K562 (cell line): ENCODE data around the gene MBNL1. TPM values are rescaled to one million over a fixed set of nuclear protein-coding genes. Genes with fewer than 3 reads are reported as not detected.
A peak's percentile ranks its signal among the peaks of the same experiment; 100 is the strongest.

Experiments
- ARID3A ChIP-seq: IDR thresholded peaks from 2 replicates; pipeline ENCODE4 v1.6.1; 2012; ENCODE audit warnings: low read depth, low read length, improper control_type of control experiment, borderline replicate concordance
- CXXC5 ChIP-seq: fragments of 250-450 bp; sonication (Bioruptor Pico); IDR thresholded peaks from 2 replicates; pipeline ENCODE4 v1.8.0; 2022; ENCODE audit warnings: inconsistent platforms, mild to moderate bottlenecking, moderate library complexity
- ERF ChIP-seq: fragments of 450-650 bp; formaldehyde crosslinking; IDR thresholded peaks from 2 replicates; pipeline ENCODE4 v1.4.0; 2020; ENCODE audit warnings: mild to moderate bottlenecking, mixed read lengths
- HCFC1 ChIP-seq: IDR thresholded peaks from 2 replicates; pipeline ENCODE4 v1.6.1; 2012; ENCODE audit warnings: low read depth, low read length, improper control_type of control experiment
- HMG20A ChIP-seq: fragments of 450-650 bp; formaldehyde crosslinking; conservative IDR thresholded peaks from 2 replicates; pipeline ENCODE4 v1.4.0; 2020; ENCODE audit warnings: mild to moderate bottlenecking, mixed read lengths
- L3MBTL2 ChIP-seq: fragments of 450-650 bp; IDR thresholded peaks from 2 replicates; pipeline ENCODE4 v1.6.1; 2016; ENCODE audit warnings: mild to moderate bottlenecking, moderate library complexity
- MEF2D ChIP-seq: conservative IDR thresholded peaks from 2 replicates; pipeline ENCODE4 v1.6.1; 2016; ENCODE audit warnings: low read depth, missing genetic modification characterization, missing compliant biosample characterization
- MXD1 ChIP-seq: fragments of 250-450 bp; sonication (Bioruptor Pico); IDR thresholded peaks from 2 replicates; pipeline ENCODE4 v1.8.0; 2021; ENCODE audit warnings: borderline replicate concordance, mild to moderate bottlenecking, moderate library complexity; ENCODE audit not compliant: poor library complexity, severe bottlenecking
- RHOXF2B ChIP-seq: fragments of 250-450 bp; sonication (Bioruptor Pico); conservative IDR thresholded peaks from 2 replicates; pipeline ENCODE4 v1.5.1; 2021
- RUNX1 ChIP-seq: sonication (generic); IDR thresholded peaks from 2 replicates; pipeline ENCODE4 v1.6.1; 2016; ENCODE audit warnings: antibody characterized with exemption, low read depth
- SMC3 ChIP-seq: conservative IDR thresholded peaks from 2 replicates; pipeline ENCODE4 v1.6.1; 2011; ENCODE audit warnings: low read depth, low read length, improper control_type of control experiment; ENCODE audit not compliant: insufficient read depth
- SNRNP70 ChIP-seq: fragments of 200-400 bp; formaldehyde crosslinking; optimal IDR thresholded peaks from 2 replicates; pipeline ENCODE3; 2017; ENCODE audit warnings: low read depth, low read length
- SRF ChIP-seq, 2 experiments: fragments of 250-450, 450-650 bp in 1 of 2; sonication (Bioruptor Pico) in 1 of 2; sonication (generic) in 1 of 2; formaldehyde crosslinking; IDR thresholded peaks; 2 replicates each; pipeline versions ENCODE4 v1.5.0 to v1.5.1; 2020 to 2022; ENCODE audit warnings: mild to moderate bottlenecking in 1 of 2, missing genetic modification reagents in 1 of 2
- TRIM28 ChIP-seq: fragments of 450-650 bp; IDR thresholded peaks from 2 replicates; pipeline ENCODE4 v1.6.1; 2017
- ZFP36 ChIP-seq: fragments of 150-350 bp; IDR thresholded peaks from 2 replicates; pipeline ENCODE4 v1.6.1; 2018; ENCODE audit warnings: low read length, low read depth; ENCODE audit not compliant: partially characterized antibody
- ZNF232 ChIP-seq: sonication (generic); formaldehyde crosslinking; IDR thresholded peaks from 2 replicates; pipeline ENCODE4 v1.8.0; 2022; ENCODE audit warnings: mild to moderate bottlenecking, missing genetic modification reagents
- ZNF274 ChIP-seq: IDR thresholded peaks from 2 replicates; pipeline ENCODE4 v1.6.1; 2011; ENCODE audit warnings: low read depth, mild to moderate bottlenecking, low read length, moderate library complexity, borderline replicate concordance
- polyA plus RNA-seq, 8 experiments: library from polyadenylated mRNA; depleted of rRNA in 4 of 8; stranded (reverse) in 5 of 8; unstranded in 3 of 8; fragments of >200 nt; fragmentation: Nextera tagmentation in 2 of 8; fragmentation: Illumina TruSeq in 1 of 8; extraction: Ambion mirVana in 2 of 8; extraction: Trizol in 1 of 8; gene quantifications; 2 replicates each; pipeline versions ENCODE4 v1.2.1 to v1.2.3, GENCODE V29; 2011 to 2014; ENCODE audit warnings: inconsistent platforms in 1 of 8, missing spikeins in 1 of 8
- total RNA-seq, 7 experiments: library from RNA; depleted of rRNA in 6 of 7; stranded (reverse); fragments of >200 nt in 6 of 7; fragmentation: Illumina TruSeq in 2 of 7; extraction: Trizol in 2 of 7; gene quantifications; 2 replicates each; pipeline versions ENCODE4 v1.2.1 to v1.2.3, GENCODE V29; 2011 to 2021; ENCODE audit warnings: low replicate concordance in 1 of 7
- TF ChIP-seq, protein P1 (sequence below): IDR thresholded peaks from 2 replicates; pipeline ENCODE4 v1.6.1; 2011; ENCODE audit warnings: borderline replicate concordance, low read depth, mild to moderate bottlenecking, moderate library complexity, low read length; ENCODE audit not compliant: insufficient read depth, poor library complexity, severe bottlenecking
- TF ChIP-seq, protein P2 (sequence below), 2 experiments: IDR thresholded peaks; 2 replicates each; pipeline ENCODE4 v1.6.1; 2011; ENCODE audit warnings: borderline replicate concordance in 1 of 2, control low read depth in 1 of 2, low read depth in 1 of 2, low read length in 1 of 2, mild to moderate bottlenecking in 1 of 2, mixed read lengths in 1 of 2, moderate library complexity in 1 of 2; ENCODE audit not compliant: insufficient read depth in 1 of 2, insufficient read length in 1 of 2, poor library complexity in 1 of 2, severe bottlenecking in 1 of 2; ENCODE audit errors: extremely low read depth in 1 of 2
- TF ChIP-seq, protein P3 (sequence below): fragments of 450-650 bp; IDR thresholded peaks from 2 replicates; pipeline ENCODE4 v1.6.1; 2017; ENCODE audit warnings: antibody characterized with exemption

The MBNL1 gene
- total and polyA plus RNA-seq, 9 of the 15 experiments (the other 6 are each of a cell fraction or from before 2014, with no cell fraction given): 70.3 to 243 (median 220) TPM

DNA sequence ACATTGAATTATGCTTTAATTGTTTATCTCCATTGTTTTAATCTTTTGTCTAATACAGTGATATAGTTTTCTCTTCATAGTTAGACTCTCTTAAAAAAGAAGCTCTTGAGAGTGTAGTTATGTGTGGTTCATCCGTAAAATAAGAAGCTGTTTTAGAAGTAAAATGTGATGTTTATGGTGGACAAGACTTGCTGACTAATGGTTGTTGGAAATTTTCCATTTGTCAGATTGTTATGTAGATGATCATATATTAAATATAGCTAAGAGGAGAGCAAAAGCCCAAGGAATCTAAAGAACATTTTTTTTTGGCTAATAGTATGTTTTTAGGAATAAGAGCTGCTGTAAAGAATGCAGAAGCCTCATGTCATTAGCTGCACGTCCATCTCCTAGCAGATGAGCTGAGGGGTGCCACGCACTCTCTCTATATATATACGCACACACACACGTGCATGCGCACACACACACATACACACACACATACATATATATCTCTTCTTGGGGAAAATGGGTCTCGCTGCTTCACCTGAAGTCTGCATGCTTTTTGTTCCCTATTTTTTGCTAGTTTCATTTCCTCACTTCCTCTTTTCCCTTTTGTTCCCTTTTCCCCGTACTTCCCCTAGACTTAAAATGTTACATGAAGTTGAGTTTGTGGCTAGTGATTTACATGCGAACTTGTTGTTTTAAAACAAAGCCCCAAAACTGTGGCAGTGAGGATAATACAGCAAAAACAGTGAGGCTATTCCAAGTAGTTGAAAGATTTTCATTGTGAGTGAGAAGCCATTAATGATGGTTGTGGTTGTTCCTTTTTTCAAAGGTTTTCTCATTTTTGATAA, 107.8 kb downstream of the MBNL1 start (continued):
- TF ChIP-seq SNRNP70 (no peak), ZFP36 (no peak), L3MBTL2 (no peak), CXXC5 (CRISPR knock-in tag) (peak; percentile 72), MXD1 (CRISPR knock-in tag) (no peak), SMC3 (no peak), ZNF232 (CRISPR knock-in tag) (no peak), ARID3A (0 out of 2 replicates have a peak, but pooled peaks have one; percentile 21), ZNF274 (no peak), HCFC1 (no peak), MEF2D (tag) (no peak; the same call in 1 of the 2 replicates), RUNX1 (no peak), RHOXF2B (CRISPR knock-in tag) (no peak), SRF (CRISPR knock-in tag; IDR thresholded peaks at IDR 0.05) (no peak), TRIM28 (no peak), HMG20A (CRISPR knock-in tag) (no peak), ERF (CRISPR knock-in tag) (no peak)
- TF ChIP-seq, protein P1, sequence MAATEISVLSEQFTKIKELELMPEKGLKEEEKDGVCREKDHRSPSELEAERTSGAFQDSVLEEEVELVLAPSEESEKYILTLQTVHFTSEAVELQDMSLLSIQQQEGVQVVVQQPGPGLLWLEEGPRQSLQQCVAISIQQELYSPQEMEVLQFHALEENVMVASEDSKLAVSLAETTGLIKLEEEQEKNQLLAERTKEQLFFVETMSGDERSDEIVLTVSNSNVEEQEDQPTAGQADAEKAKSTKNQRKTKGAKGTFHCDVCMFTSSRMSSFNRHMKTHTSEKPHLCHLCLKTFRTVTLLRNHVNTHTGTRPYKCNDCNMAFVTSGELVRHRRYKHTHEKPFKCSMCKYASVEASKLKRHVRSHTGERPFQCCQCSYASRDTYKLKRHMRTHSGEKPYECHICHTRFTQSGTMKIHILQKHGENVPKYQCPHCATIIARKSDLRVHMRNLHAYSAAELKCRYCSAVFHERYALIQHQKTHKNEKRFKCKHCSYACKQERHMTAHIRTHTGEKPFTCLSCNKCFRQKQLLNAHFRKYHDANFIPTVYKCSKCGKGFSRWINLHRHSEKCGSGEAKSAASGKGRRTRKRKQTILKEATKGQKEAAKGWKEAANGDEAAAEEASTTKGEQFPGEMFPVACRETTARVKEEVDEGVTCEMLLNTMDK: no peak
- TF ChIP-seq, protein P2, sequence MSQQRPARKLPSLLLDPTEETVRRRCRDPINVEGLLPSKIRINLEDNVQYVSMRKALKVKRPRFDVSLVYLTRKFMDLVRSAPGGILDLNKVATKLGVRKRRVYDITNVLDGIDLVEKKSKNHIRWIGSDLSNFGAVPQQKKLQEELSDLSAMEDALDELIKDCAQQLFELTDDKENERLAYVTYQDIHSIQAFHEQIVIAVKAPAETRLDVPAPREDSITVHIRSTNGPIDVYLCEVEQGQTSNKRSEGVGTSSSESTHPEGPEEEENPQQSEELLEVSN (IDR thresholded peaks at IDR 0.05; ENCODE audit: borderline replicate concordance in 1 of 2, extremely low read depth in 1 of 2, insufficient read depth in 1 of 2, insufficient read length in 1 of 2, low read depth in 1 of 2, low read length in 1 of 2, poor library complexity in 1 of 2, severe bottlenecking in 1 of 2): no peak
- TF ChIP-seq, protein P3, sequence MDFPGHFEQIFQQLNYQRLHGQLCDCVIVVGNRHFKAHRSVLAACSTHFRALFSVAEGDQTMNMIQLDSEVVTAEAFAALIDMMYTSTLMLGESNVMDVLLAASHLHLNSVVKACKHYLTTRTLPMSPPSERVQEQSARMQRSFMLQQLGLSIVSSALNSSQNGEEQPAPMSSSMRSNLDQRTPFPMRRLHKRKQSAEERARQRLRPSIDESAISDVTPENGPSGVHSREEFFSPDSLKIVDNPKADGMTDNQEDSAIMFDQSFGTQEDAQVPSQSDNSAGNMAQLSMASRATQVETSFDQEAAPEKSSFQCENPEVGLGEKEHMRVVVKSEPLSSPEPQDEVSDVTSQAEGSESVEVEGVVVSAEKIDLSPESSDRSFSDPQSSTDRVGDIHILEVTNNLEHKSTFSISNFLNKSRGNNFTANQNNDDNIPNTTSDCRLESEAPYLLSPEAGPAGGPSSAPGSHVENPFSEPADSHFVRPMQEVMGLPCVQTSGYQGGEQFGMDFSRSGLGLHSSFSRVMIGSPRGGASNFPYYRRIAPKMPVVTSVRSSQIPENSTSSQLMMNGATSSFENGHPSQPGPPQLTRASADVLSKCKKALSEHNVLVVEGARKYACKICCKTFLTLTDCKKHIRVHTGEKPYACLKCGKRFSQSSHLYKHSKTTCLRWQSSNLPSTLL: no peak
